Posterior vena cava (tissue), 2 donors: ENCODE measurements around the gene DPYSL3. TPM values are rescaled to one million over a fixed set of nuclear protein-coding genes. Genes with fewer than 3 reads are reported as not detected.

ENCODE experiments used
- DNase-seq: peaks from one replicate; pipeline ENCODE4 v3.0.0-alpha.2; 2020; ENCODE audit warnings: low spot score
- intact Hi-C, 2 donors: fragments of 100-400 bp; cut with DNase I; formaldehyde crosslinking; loops; one replicate each; pipeline versions ENCODE4 v1.14.1 to v1.14.2; 2022 to 2023
- total RNA-seq, 2 donors: library from RNA; stranded (reverse); fragmentation: NEBNext Ultra II Directional; extraction: Animal tissue kit (Norgen Biotek cat#: 25700); gene quantifications; one replicate each; pipeline ENCODE4 v1.2.1, GENCODE V29; 2021
- donor health status: DM: yes; HTN: yes; CAD: no.
- donor health status: DM: yes; HTN: yes; CAD: no.

The DPYSL3 gene
- total RNA-seq, 2 donors from 2014 or later = 401 to 418 TPM

DNA sequence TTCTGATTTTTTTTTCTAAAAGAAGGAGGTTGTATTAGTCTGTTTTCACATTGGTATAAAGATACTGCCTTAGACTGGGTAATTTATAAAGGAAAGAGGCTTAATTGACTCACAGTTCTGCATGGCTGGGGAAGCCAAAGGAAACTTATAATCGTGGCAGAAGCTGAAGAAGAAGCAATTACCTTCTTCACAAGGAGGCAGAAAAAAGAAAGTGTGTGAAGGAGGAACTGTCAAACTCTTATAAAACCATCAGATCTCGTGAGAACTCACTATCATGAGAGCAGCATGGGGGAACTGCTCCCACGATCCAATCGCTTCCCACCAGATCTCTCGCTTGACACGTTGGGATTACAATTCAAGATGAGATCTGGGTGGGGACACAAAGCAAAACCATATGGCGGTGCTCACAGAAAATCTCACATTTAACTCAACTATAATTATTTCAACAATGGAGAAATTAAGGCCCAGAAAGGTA, 27.1 kb downstream of the DPYSL3 start:
- intact Hi-C loops = no loop called here
- no peak for DNase-seq

- intact Hi-C loops = no loop called here
- DNase-seq = no peak
Observed at GRCh38 chr5:147481874-147482705, 27.8 kb downstream of the DPYSL3 start.

- no peak for DNase-seq
- intact Hi-C loops = no loop called here
Observed at GRCh38 chr5:147481376-147481775, 28.5 kb downstream of the DPYSL3 start.

DNA sequence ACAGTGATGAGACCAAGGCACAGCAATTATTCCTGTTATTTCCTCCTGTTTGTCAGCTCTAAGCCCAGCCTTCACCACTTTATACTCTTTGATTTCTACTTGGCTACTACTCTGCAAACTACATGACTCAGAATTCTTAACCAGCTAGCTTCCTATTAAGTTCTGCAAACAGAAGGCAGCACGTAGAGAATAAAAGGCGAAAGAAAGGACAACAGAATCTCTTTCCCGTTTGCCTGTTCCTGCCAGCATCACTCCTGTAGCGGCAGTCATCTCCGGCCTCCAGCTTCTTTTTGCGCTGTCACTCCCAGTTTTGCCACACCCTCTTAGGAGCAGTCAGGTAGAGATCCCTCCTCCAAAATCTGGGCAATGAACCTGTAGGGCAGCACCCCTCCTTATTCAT, 29.9 kb downstream of the DPYSL3 start:
- intact Hi-C loops = no loop called here

DNA sequence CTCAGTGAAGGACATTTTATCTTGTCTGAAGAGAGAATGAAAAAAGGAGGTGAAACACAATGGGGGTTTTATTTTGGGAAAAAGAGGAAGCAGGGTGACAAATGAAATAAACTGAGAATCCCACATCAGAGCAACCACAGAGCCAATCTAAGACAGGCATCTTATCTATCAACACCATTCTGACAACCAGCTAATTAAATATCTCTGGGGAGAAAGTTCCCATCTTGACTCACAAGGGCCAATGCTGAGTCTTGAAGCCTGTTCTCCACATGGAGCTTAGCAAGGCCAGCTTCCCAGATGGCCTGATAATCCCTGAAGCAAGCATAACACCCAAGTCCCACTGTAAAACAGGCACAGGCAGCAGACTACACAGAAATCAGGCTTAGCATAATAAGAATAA, 30.4 kb downstream of the DPYSL3 start:
- intact Hi-C loops = no loop called here

More for the DNA sequence above, 29.9 kb downstream of the DPYSL3 start:
- DNase-seq = no peak

GRCh38 chr5:147474140-147474539, 35.7 kb downstream of the DPYSL3 start:
- intact Hi-C loops = no loop called here
- no peak for DNase-seq

More for the DNA sequence above, 30.4 kb downstream of the DPYSL3 start:
- DNase-seq = no peak

DNA sequence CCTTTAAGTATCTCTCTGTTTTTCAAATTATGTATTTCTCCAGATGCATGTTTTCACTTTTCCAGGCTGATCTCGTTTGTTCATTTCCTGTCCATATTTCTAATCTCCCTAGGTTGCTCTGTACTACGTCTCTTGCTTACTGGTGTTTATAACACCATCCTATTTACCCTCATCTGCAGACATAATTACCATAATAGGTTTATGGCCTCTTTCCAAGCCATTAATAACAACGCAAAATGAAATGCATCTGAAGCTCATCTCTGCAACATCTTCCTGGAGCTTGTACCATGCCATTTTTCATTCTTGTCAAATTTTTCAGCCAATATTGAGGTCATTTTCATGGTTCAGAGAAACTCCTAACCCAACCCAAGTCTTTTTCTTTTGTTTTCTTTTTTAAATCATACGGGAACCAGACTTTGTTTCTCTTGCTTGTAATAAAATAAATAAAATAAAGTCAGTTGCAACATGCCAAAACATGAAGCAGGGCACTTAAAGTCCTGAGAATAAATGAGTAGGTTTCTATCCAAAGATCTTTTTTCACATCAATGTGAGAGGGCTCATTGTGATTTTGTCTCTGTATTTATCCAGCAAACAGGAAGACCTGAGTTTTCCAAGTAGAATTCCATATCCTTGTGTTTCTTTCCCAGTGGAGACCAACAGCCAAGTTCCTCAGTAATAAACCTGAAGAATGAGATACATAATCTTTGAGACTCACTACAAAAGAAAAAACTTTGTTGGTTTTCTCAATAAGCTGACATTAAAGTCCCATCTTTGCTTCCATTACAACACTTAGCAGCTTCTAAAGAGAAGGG, 37.0 kb downstream of the DPYSL3 start:
- intact Hi-C loops = no loop called here
- DNase-seq = no peak

DNA sequence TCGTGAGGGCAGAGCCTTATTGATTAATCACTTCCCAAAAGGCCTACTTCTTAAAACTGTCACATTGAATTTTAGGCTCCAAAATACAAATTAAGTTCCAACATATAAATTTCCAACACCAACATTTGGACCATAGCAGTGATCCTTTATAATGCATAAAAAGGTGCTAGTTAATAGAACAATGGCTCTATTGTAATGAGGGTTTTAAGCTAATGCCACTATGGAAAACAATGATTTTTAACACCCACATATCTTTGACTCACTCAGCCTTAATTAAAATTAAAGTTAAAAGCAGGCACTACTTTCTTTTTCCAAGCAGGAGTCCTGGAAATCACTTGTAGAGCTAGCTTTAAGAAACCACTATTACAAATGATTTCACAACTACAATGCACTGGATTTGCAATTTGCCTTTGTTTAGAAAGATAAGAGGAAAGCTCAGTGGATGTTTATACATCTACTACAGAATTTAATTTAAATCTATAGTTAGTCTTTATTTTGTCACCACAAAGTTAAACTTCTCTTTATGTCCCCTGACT, 41.8 kb downstream of the DPYSL3 start:
- no peak for DNase-seq
- intact Hi-C loops = no loop called here

- intact Hi-C loops = no loop called here
- DNase-seq = no peak
Observed at GRCh38 chr5:147466360-147466980, 43.4 kb downstream of the DPYSL3 start.

GRCh38 chr5:147465747-147466146, 44.1 kb downstream of the DPYSL3 start:
- intact Hi-C loops = no loop called here
- no peak for DNase-seq

DNA sequence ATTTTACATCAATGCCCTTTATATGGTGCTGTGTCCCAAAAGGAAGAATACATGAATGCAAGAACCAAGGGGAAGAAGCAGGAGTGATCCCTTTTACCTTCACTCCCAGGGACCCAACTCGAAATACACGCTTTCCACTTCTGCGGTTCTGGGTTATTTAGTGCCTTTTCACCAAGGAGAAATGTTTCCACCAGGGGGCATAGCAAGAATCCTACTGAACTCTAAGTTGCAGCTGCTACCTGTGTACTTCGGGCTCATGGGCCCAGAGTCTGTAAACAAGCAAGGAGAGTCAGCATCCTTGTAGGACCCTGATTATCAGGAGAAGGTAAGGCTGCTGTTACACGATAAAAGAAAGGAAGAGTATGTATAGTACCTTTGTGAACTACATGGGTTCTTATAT, 45.7 kb downstream of the DPYSL3 start:
- intact Hi-C loops = no loop called here
- DNase-seq = no peak

GRCh38 chr5:147461915-147462314, 48.0 kb downstream of the DPYSL3 start:
- DNase-seq = no peak
- intact Hi-C loops = no loop called here

- intact Hi-C loops = no loop called here
Observed at GRCh38 chr5:147460380-147460779, 49.5 kb downstream of the DPYSL3 start.

GRCh38 chr5:147458581-147458980, 51.3 kb downstream of the DPYSL3 start:
- DNase-seq = no peak
- intact Hi-C loops = no loop called here

More at GRCh38 chr5:147460380-147460779, 49.5 kb downstream of the DPYSL3 start:
- no peak for DNase-seq

- no peak for DNase-seq
- intact Hi-C loops = no loop called here
Observed at GRCh38 chr5:147455822-147456450, 53.9 kb downstream of the DPYSL3 start.

GRCh38 chr5:147454996-147455677, 54.7 kb downstream of the DPYSL3 start:
- no peak for DNase-seq
- intact Hi-C loops = loop anchor here in 1 of 2 donors (5.0 kb wide), 2 partner anchors 52 to 102 kb away; no protein-coding TSS in a partner anchor

DNA sequence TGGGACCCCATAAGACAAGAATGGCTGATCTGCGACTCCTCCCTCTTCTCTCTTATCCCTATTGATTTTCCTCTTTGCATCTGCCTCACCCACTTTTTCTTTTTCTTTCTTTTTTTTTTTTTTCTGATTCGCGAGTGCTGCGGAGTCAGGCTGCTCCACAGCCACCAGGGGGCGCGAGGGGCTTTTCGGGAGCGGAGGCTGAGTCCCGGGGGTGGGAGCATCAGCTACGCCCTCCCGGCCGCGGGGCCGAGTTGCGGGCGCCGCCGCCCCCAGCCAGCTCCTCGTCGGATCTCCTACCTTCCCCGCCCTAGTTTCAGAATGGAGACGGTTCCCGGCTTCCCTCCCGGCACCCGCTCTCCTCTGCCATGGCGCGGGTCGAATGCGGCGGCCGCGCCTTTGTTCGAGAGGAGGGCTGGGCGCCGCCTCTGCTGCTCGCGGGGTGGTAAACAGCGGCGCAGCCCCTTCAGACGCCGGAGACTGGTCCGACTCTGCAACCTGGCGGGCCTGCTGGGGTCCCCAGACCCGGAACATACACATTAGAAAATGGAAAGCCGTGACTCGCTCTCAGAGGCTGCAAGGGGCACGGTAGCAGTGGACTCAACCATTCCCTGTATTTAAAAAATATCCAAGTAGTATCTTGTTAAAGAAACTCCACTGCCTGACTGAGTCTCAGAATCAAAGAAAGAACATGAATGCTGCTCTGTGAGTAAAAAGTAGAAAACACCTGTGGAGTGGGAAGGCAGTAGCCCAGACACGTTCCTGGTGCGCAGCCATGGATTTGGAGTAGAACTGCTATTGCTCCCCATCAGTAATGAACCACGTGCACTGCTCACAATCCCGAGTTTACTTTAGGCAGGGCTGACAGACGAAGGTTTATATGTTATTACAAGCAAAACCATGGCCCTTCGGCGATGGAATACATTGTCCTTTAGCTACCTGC, 55.7 kb downstream of the DPYSL3 start:
- intact Hi-C loops = loop anchor here in 1 of 2 donors (5.0 kb wide), 2 partner anchors 53 to 103 kb away; no protein-coding TSS in a partner anchor
- DNase-seq = peak; percentile 97
